HCT116 (cell line): ENCODE measurements around the gene SMARCB1.

Experiments
- CTCF ChIP-seq, 3 experiments: fragments of 200-600 bp in 1 of 3; sonication (generic) in 1 of 3; IDR thresholded peaks in 2 of 3; conservative IDR thresholded peaks in 1 of 3; 2 replicates each; pipeline ENCODE4 v1.5.1; 2012 to 2017; ENCODE audit warnings: low read depth in 2 of 3, low read length in 2 of 3, antibody characterized with exemption in 1 of 3, borderline replicate concordance in 1 of 3, control low read depth in 1 of 3, mild to moderate bottlenecking in 1 of 3, mixed read lengths in 1 of 3, mixed run types in 1 of 3, moderate library complexity in 1 of 3; ENCODE audit not compliant: insufficient read depth in 1 of 3
- EGR1 ChIP-seq: IDR thresholded peaks from 2 replicates; pipeline ENCODE4 v1.6.1; 2012; ENCODE audit warnings: low read depth
- EZH2 ChIP-seq: fragments of 200-600 bp; sonication (generic); IDR thresholded peaks from 2 replicates; pipeline ENCODE4 v1.6.1; 2017; ENCODE audit warnings: antibody characterized with exemption, mixed run types
- EZH2phosphoT487 ChIP-seq: fragments of 200-600 bp; IDR thresholded peaks from 2 replicates; pipeline ENCODE4 v1.6.1; 2018; ENCODE audit warnings: antibody characterized with exemption, borderline replicate concordance
- FOSL1 ChIP-seq: IDR thresholded peaks from 2 replicates; pipeline ENCODE4 v1.6.1; 2012; ENCODE audit warnings: low read depth
- POLR2A ChIP-seq: IDR thresholded peaks from 2 replicates; pipeline ENCODE4 v1.7.0; 2011; ENCODE audit warnings: borderline replicate concordance; ENCODE audit not compliant: insufficient read depth, insufficient read length; ENCODE audit errors: extremely low read depth
- POLR2AphosphoS5 ChIP-seq: IDR thresholded peaks from 2 replicates; pipeline ENCODE4 v1.6.1; 2011; ENCODE audit warnings: mild to moderate bottlenecking, low read depth, low read length, moderate library complexity
- RAD21 ChIP-seq: IDR thresholded peaks from 2 replicates; pipeline ENCODE4 v1.6.1; 2012; ENCODE audit warnings: low read depth, mild to moderate bottlenecking
- REST ChIP-seq: IDR thresholded peaks from 2 replicates; pipeline ENCODE4 v1.6.1; 2012; ENCODE audit warnings: low read depth
- YY1 ChIP-seq: IDR thresholded peaks from 2 replicates; pipeline ENCODE4 v1.6.1; 2011; ENCODE audit warnings: low read length, low read depth, moderate library complexity, mild to moderate bottlenecking; ENCODE audit not compliant: insufficient replicate concordance; ENCODE audit errors: extremely low read depth

GRCh38 chr22:23832226-23833016 lies 45.7 kb downstream of the SMARCB1 start:
- TF ChIP-seq CTCF (IDR thresholded peaks at IDR 0.05 in 2 of 3, conservative IDR thresholded peaks at IDR 0.05 in 1 of 3; ENCODE audit: borderline replicate concordance in 1 of 3, insufficient read depth in 1 of 3, low read depth in 2 of 3, low read length in 2 of 3) (no peak), POLR2AphosphoS5 (no peak), FOSL1 (no peak), RAD21 (no peak), POLR2A (no peak), EZH2 (no peak), YY1 (no peak), REST (no peak), EGR1 (no peak), EZH2phosphoT487 (no peak)
